Right lobe of liver (tissue), 6 donors: ENCODE results near the gene RELA. TPM values are rescaled to one million over a fixed set of nuclear protein-coding genes. Genes with fewer than 3 reads are reported as not detected.
"Not testable (repeated sequence)": the region's sequence is repeated elsewhere in the genome, so short reads cannot be mapped to it uniquely, and the experiment has no call there.

Experiments
- ATAC-seq, 4 donors: fragments of 200-7000 bp; cut with Tn5 transposase; one replicate each; pipeline ENCODE4 v1.9.1; 2020; ENCODE audit warnings: mild to moderate bottlenecking in 4 of 4, moderate library complexity in 4 of 4
- DNase-seq, 3 donors: peaks; one replicate each; pipeline ENCODE4 v3.0.0-alpha.2; 2020
- H3K27ac ChIP-seq, 3 donors: fragments of 200-600 bp; one replicate each; pipeline ENCODE4 v1.8.0; 2022
- H3K27me3 ChIP-seq, 2 donors: fragments of 200-600 bp; one replicate each; pipeline ENCODE4 v1.8.0; 2022
- H3K36me3 ChIP-seq, 4 donors: fragments of 200-600 bp; sonication (generic) in 1 of 4; one replicate each; pipeline versions ENCODE4 v1.5.1 to v1.8.0; 2017 to 2022; ENCODE audit warnings: control low read depth in 1 of 4
- H3K4me1 ChIP-seq, 4 donors: fragments of 200-600 bp; sonication (generic) in 1 of 4; one replicate each; pipeline versions ENCODE4 v1.5.1 to v1.8.0; 2017 to 2022; ENCODE audit warnings: control low read depth in 1 of 4
- H3K4me3 ChIP-seq, 3 donors: fragments of 200-600 bp; one replicate each; pipeline ENCODE4 v1.8.0; 2022
- H3K9me3 ChIP-seq, 4 donors: fragments of 200-600 bp; sonication (generic) in 1 of 4; one replicate each; pipeline versions ENCODE4 v1.5.1 to v1.8.0; 2017 to 2022; ENCODE audit warnings: control low read depth in 1 of 4
- POLR2A ChIP-seq: fragments of 450-650 bp; IDR thresholded peaks from one replicate; pipeline ENCODE4 v1.6.1; 2017; ENCODE audit warnings: antibody characterized with exemption, mild to moderate bottlenecking
- WGBS: methylation state at CpG from one replicate; pipeline ENCODE4 v1.1.6; 2018; ENCODE audit warnings: low coverage, low lambda C conversion rate; ENCODE audit not compliant: insufficient coverage; ENCODE audit errors: missing lambda C conversion rate; 5-methylcytosine and 5-hydroxymethylcytosine counted together
- intact Hi-C, 2 donors: fragments of 100-400 bp; cut with DNase I; formaldehyde crosslinking; loops; one replicate each; pipeline versions ENCODE4 v1.11.2 to v1.14.1; 2022
- total RNA-seq, 6 experiments: library from RNA; depleted of rRNA in 2 of 6; stranded (reverse); fragments of >200 nt in 2 of 6; fragmentation: NEBNext Ultra II Directional in 3 of 6; extraction: Animal tissue kit (Norgen Biotek cat#: 25700) in 3 of 6; gene quantifications; one replicate each; pipeline versions ENCODE4 v1.1.0 to v1.2.4, GENCODE V29; 2016 to 2023
- TF ChIP-seq, protein P1 (sequence below), 4 donors: fragments of 200-600 bp in 3 of 4; fragments of 450-650 bp in 1 of 4; IDR thresholded peaks; one replicate each; pipeline versions ENCODE4 v1.5.1 to v1.8.0; 2016 to 2022; ENCODE audit warnings: antibody characterized with exemption in 4 of 4, mild to moderate bottlenecking in 2 of 4
- donor health status: DM: no; HTN: yes; CAD: no.
- donor health status: DM: no; HTN: no; CAD: no.
- donor health status: DM: no; HTN: no; CAD: no.
- donor health status: DM: no; HTN: yes; CAD: no.
- donor health status: DM: no; HTN: yes; CAD: no.

RELA gene
- total RNA-seq, 6 experiments from 2014 or later, result 27.8 to 51.1 (median 41.9) TPM

DNA sequence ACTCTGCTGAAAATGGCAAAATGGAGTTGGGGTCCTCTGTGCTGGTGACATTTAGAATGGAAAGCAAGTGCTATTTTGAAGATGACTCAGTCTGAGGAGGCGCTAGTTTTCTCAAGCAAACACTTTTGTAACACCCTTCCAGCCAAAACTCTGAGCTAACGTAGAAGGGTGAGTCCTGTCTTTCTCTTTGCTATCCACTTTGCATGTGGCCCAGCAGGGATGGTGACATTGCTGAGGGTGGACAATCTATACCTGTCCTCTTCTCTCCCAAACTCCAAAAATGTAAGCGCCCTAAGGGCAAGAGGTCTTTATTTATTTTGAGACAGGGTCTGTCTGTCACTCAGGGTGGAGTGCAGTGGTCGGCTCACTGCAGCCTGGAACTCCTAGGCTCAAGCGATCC is 45.7 kb upstream of the RELA start:
- TF ChIP-seq, protein P1, sequence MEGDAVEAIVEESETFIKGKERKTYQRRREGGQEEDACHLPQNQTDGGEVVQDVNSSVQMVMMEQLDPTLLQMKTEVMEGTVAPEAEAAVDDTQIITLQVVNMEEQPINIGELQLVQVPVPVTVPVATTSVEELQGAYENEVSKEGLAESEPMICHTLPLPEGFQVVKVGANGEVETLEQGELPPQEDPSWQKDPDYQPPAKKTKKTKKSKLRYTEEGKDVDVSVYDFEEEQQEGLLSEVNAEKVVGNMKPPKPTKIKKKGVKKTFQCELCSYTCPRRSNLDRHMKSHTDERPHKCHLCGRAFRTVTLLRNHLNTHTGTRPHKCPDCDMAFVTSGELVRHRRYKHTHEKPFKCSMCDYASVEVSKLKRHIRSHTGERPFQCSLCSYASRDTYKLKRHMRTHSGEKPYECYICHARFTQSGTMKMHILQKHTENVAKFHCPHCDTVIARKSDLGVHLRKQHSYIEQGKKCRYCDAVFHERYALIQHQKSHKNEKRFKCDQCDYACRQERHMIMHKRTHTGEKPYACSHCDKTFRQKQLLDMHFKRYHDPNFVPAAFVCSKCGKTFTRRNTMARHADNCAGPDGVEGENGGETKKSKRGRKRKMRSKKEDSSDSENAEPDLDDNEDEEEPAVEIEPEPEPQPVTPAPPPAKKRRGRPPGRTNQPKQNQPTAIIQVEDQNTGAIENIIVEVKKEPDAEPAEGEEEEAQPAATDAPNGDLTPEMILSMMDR (IDR thresholded peaks at IDR 0.05), result no peak
- TF ChIP-seq POLR2A, result no peak

GRCh38 chr11:65707002-65707401 is 44.3 kb upstream of the RELA start:
- DNase-seq, H3K27me3 ChIP-seq, H3K9me3 ChIP-seq, ATAC-seq, H3K36me3 ChIP-seq, H3K4me3 ChIP-seq, H3K4me1 ChIP-seq, H3K27ac ChIP-seq: not testable (repeated sequence)
- WGBS, result 83% methylated on average over 10 of the region's 12 CpGs
- intact Hi-C loops, result loop anchor here in 1 of 2 donors (10.0 kb wide), 1 partner anchor 82 kb away; no protein-coding TSS in a partner anchor

More for the DNA sequence above, 45.7 kb upstream of the RELA start:
- Histone ChIP-seq H3K36me3 (peaks cover 0 to 3% (median 1%) of the 10 kb centered on the region in 4 donors), H3K9me3 (no peaks in the 10 kb centered on the region), H3K4me1 (peaks cover 0 to 16% (median 1%) of the 10 kb centered on the region in 4 donors), H3K27ac (no peak overlapping the region), H3K27me3 (no peaks in the 10 kb centered on the region), H3K4me3 (no peak overlapping the region)
- intact Hi-C loops, result loop anchor here in 1 of 2 donors (10.0 kb wide), 1 partner anchor 84 kb away; no protein-coding TSS in a partner anchor
- WGBS, result 84% methylated on average over 3 of the region's 5 CpGs
- DNase-seq (no peak), ATAC-seq (no peak)

GRCh38 chr11:65706303-65706763 is 43.6 kb upstream of the RELA start:
- 0% methylated on average over 9 of the region's 14 CpGs for WGBS
- not testable (repeated sequence) for H3K27ac ChIP-seq, H3K4me1 ChIP-seq, H3K27me3 ChIP-seq, H3K9me3 ChIP-seq, H3K36me3 ChIP-seq
- H3K4me3 ChIP-seq, result peak overlapping the region in 1 of 3 donors; percentile 17
- intact Hi-C loops, result loop anchor here in 1 of 2 donors (10.0 kb wide), 1 partner anchor 82 kb away; no protein-coding TSS in a partner anchor
- DNase-seq, result peak; percentile 62 to 73 (median 68)
- TF ChIP-seq, protein P1 (IDR thresholded peaks at IDR 0.05), result peak; percentile 47 to 71 (median 68)
- peak in 1 of 4 donors; percentile 17 for ATAC-seq

DNA sequence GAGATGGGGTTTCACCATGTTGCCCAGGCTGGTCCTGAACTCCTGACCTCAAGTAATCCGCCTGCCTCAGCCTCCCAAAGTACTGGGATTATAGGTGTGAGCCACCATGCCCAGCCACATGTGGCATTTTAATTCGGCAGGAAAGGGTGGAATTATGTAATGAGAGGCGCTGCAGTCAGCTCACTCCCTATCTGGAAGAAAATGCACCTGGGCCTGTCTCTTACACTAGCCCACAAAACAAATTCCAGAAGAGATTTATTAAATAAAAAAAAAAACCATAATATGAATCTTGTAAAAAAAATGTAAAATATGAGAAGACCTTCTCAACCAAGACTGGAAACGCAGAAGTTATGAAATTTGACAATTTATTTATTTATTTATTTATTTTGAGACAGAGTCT is 41.1 kb upstream of the RELA start:
- H3K27me3 ChIP-seq, result no peaks in the 10 kb centered on the region
- H3K36me3 ChIP-seq, result no peaks in the 10 kb centered on the region
- intact Hi-C loops, result loop anchor here in 1 of 2 donors (10.0 kb wide), 1 partner anchor 79 kb away; no protein-coding TSS in a partner anchor
- no peak overlapping the region for H3K27ac ChIP-seq
- H3K9me3 ChIP-seq, result no peaks in the 10 kb centered on the region
- 61% methylated on average over 4 of the region's 4 CpGs for WGBS
- no peak overlapping the region for H3K4me3 ChIP-seq
- no peak for ATAC-seq
- DNase-seq, result no peak
- peaks cover 0 to 4% (median 0%) of the 10 kb centered on the region in 4 donors for H3K4me1 ChIP-seq
- TF ChIP-seq, protein P1 (IDR thresholded peaks at IDR 0.05), result no peak
- no peak for TF ChIP-seq POLR2A

DNA sequence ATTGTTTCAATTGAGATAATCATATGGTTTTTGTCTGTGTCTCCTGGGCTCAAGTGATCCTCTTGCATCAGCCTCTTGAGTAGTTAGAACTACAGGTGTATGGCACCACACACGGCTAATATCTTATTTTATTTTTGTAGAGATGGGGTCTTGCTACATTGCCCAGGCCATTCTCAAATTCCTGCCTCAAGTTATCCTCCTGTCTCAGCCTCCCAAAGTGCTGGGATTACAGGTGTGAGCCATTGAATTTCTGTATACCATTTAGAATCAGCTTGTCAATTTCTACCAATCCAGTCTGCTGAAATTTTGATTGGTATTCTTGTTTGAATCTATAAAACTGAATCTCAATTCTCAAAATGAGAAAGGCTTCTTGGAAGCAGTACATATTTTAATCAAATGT is 39.0 kb upstream of the RELA start:
- Histone ChIP-seq H3K36me3 (no peaks in the 10 kb centered on the region), H3K27me3 (no peaks in the 10 kb centered on the region), H3K4me3 (no peak overlapping the region), H3K4me1 (peaks cover 0 to 4% (median 0%) of the 10 kb centered on the region in 4 donors), H3K27ac (no peak overlapping the region), H3K9me3 (no peaks in the 10 kb centered on the region)
- DNase-seq (no peak), ATAC-seq (no peak)
- TF ChIP-seq POLR2A, result no peak
- TF ChIP-seq, protein P1 (IDR thresholded peaks at IDR 0.05), result no peak
- intact Hi-C loops, result loop anchor here in 1 of 2 donors (10.0 kb wide), 1 partner anchor 77 kb away; no protein-coding TSS in a partner anchor
- 75% methylated on average over 1 of the region's 1 CpG for WGBS
